GM18873 (cell line): ENCODE data around the gene VGLL3.

Experiments
- ATAC-seq: cut with Tn5 transposase; IDR thresholded peaks from one replicate; pipeline ENCODE4 v1.9.1; 2021; ENCODE audit warnings: mild to moderate bottlenecking, moderate library complexity, moderate number of reproducible peaks; ENCODE audit not compliant: unreplicated experiment, low FRiP score

Gene VGLL3

DNA sequence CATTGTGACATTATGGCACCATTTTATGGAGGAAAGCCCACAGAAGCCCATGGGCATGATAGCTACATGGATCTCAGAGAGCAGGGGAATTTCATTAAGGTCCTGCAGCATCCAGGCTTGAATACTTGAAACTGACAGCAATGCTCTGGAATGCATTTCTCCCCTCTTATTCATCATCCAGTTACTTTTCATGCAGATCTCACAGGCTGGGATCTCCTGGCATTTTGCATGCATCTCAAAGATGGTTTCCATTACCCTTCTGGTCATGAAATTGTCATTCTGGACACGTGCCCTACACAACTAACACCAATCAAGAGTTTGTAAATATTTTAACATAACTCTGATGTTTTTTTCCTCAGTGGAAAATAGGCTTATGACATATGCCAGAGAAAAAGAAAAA is 32.4 kb downstream of the VGLL3 start:
- no peak for ATAC-seq

DNA sequence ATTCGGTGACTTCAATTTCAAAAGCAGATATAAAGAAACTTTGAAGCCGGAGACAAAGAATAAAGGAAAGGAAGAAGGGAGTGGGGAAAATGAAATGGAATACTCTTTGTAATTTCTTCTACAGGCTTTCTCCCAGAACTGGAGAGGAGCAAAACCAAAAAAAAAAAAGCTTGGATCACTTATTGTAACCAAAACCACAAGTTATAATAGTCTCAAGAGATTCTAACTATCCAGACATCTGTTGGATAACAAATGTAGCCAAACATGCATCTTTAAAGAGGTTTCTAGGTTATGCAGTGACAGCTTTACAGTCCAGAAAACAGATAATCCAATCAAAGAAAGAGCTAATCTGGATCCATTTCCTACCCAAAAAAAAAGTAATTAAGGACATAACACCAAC is 36.2 kb downstream of the VGLL3 start:
- ATAC-seq: no peak

DNA sequence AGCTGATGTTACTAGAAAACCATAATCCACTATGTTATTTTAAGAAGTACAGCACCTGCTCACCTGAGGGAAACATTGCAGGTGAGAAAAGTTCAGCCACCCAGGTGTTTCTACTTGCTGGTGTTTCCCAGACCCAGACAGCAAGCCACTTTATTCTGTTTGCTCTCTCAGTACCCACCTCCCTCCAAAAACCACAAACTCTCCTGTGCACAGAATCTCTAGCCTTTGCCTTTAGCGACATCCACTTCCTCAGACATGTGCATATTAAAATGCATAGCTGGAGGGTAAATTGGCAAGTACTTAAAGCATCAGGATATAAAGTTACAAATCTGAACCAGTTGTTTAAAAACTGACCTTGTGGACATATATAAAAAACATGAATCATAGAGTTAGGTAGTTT is 36.7 kb downstream of the VGLL3 start:
- no peak for ATAC-seq

DNA sequence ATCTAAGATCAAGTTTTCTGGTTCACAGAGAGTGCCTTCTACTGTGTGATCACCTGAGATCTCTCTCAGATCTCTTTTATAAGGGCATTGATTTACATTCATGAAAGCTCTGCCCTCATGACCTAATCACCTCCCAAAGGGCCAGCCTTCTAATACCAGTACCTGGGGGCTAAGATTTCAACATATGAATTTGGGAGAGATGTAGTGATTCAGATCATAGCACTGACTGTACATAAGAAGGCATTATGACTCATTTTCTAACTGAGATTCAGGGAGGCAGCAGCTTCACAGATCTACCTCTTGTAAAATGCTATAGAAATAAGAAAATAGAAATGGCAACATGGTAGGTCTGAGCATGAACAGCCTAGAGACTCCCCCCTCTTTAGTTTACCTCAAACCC is 39.6 kb downstream of the VGLL3 start:
- ATAC-seq: no peak

DNA sequence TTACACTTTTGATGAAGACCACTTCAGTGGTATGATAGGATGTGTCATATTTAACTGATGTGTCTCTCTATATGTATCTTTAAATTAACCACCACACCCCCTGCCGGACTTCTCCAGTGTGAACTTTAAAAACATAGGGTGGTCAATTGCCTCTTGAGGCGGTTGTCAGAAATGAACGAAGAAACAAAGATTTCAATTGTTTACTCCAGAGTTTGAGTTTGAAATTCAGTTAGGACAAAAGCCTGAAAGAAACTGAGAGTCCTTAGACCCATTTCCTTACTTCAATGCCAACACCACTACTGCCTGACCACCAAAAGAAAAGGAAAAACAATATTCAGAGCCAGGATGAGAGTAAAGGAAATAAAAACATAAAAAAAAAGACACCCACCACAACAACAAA is 40.2 kb downstream of the VGLL3 start:
- no peak for ATAC-seq

DNA sequence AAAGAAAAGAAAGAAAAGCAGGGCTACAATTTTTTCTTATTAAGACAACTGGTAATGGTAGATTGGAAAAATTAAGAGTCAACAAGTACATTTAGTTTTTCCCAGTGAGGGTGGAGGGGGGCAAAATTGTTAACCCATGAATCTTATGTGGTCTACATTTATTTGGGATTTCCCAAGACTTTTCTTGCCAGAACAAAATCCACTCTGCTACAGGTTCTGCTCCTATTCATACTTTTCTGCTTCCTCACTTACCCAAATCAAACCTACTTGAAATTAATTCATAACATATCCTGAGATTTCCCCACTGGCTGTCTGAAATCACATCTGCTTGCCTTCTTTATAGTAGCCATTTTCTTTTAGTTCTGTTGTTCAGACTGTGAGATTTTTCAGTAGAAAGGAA is 41.1 kb downstream of the VGLL3 start:
- no peak for ATAC-seq

DNA sequence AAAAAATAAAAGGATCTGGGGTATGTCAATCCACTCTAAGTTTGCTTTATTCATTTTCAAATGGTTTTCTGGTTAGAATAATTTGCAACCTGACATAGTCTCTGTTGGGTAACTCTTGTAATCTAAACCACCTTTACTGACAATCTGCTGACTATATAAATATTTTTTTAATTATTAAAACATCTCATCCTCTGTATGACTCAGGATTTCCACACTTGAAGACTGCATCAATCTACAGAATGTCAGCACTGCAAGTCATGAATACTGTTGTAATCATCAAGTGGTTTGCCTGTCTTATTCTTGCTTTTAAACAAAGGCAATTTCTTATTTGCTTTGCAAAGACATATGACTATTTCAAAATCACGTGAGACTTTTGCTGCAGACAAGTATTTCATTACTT is 42.1 kb downstream of the VGLL3 start:
- ATAC-seq: no peak

DNA sequence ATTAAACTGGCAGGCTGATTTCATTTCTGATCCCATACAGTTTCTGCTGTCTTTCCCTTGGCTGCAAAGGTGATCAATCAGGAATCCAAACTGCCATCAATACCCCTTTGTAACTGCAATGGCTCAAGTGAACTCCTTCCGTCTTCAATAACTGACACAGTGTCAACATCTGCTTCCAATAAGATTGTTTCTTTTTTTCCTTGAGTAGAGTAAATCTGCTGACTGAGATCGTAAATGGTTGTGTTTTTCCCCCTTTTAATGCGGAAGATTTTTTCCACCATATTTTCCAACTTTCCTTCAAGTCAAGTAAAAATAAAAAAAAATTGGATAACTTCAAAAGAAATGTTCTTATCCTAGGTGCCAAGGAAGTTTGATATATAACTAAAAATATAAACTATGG is 48.7 kb downstream of the VGLL3 start:
- no peak for ATAC-seq

DNA sequence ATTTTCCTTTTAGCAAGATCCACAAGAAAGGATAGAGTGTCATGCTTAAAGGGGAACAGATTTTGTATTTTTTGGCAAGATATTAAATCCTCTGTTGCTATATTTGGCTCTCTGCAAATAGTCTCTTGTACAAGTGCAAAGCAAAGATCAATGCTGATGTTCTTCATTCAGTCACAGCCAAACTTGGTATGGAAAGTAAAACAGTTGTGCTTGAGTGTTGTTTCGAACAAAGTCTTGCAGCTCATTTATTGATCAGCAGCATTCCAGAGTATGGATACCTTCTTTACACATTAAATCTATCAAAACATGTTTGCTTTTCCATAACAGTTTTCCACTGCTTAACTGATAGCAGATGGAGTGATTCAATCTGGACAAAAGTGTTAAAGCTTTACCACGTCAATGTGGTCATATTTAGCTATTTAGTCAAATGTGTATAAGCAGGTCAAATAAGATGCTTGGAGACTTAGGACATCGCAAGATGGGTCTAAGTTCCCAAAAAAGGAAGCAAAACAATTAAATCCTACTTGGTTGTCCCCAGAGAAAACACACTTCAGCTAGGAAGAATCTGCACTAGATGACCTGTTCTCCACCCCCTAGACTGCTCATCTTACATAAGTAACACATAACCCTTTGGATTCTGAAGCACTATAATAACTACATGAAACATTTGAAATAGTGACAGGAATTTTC is 52.4 kb downstream of the VGLL3 start:
- ATAC-seq: no peak

DNA sequence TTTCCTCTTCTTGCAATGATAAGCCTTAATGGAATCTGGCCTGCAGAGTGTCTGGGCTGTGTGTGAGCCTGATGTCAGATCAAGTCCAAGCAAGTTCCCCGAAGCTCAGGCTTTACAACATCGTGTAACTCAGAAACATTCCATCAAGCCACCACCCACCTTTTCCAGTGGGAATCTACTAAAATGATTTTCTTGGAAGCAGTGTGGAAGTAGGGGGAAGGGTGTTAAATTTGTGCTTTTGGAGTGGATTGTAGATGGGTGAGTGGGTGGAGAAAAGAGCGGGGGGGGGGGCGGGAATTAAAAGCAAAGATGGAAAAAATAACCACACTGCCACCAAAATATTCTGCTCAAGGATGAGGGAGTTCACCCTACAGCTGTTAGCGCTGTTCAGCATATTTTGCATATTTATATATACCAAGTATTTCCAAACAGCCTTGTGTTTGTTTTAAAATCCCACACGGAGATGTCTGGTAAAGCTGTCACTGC is 53.6 kb downstream of the VGLL3 start:
- no peak for ATAC-seq

DNA sequence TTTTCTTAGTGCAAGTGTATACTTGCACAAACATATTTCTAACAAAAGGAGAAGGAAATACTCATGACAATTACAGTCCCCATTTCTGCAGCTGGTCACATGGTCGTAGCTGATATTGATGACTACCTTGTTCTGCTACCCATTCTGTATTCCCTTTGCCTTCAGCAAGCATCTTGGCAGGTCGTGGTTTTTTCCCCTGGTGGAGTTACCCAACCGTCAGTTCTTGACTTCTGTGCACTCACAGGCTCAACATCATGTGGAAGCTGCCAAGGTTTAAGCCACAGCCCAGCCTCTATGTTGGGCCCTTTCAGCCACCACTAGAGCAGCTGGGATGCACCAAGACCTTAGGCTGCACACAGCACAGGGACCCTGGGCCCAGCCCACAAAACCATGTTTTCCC is 56.1 kb downstream of the VGLL3 start:
- ATAC-seq: no peak

DNA sequence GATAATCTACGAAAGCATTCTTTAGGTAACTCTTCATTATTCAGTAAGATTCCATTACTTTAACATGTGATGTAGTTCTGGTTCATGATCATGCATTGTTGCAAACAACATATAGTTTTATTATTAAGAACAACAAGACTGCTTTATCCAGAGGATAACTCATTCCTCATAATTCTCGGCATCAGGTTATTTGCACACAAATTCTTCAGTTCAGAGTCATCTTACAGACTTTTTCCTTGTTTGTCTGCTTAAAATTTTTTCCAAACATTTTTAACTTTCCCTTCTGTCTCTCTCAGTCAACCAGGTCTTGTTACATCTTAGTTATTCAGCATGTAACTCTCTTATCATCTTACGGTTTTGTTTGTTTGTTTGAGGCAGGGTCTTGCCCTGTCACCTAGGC is 60.1 kb downstream of the VGLL3 start:
- no peak for ATAC-seq

DNA sequence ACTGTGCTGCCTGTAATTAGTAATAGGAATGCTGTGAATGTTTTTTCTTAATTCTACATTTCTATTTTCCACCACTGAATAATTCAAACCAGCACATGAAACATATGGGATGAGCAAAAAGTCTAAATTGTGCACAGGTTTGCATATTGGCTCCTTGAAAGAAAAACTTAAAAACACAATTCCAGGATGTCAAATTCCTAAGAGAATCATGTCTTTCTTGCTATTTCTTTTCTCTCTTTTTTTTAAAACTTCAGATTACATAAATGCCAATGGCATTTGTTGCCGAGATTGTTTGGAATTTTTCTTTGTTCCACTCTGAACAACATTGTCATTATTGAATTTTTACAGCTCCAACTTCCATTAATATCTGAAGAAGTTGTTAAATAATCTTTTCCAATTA is 60.8 kb downstream of the VGLL3 start:
- no peak for ATAC-seq

DNA sequence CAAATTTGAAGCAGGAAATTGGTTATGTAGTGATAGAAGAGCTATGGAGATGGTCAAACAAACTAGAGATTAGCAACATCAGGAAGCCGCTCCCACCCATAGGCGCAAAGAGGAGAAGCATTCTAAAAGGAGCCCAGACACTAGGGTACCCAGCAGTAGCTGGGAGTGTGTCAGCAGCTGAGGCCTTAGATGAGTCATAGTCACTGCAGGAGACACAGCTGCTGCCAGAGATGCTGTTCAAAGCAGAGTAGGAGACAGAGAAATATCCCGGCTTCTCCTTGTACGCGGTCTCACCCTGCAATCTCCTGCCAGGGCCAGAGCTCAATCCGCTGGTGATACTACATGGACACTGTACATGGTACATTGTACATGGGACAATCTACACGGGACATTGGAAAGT is 61.9 kb downstream of the VGLL3 start:
- ATAC-seq: no peak

DNA sequence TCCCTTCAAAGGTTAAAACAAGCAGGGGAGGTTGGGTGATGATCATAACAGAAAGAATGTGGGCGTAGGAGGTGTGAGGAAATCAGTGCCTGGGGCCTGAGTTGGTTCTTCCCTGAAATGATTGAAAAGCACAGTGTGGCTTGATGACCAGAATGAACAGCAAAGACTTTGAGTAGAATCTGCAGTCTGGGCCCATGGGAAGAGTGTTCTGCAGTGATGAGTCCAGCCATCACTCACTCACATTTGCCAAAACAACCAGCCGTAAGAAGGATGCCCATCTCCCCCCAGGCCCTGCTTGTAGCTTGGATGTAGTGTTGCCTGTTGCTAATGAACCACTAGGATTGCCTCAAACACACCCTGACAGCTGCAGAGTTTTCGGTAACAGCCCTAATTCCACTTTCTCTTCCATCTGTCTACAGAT is 67.9 kb downstream of the VGLL3 start:
- no peak for ATAC-seq

DNA sequence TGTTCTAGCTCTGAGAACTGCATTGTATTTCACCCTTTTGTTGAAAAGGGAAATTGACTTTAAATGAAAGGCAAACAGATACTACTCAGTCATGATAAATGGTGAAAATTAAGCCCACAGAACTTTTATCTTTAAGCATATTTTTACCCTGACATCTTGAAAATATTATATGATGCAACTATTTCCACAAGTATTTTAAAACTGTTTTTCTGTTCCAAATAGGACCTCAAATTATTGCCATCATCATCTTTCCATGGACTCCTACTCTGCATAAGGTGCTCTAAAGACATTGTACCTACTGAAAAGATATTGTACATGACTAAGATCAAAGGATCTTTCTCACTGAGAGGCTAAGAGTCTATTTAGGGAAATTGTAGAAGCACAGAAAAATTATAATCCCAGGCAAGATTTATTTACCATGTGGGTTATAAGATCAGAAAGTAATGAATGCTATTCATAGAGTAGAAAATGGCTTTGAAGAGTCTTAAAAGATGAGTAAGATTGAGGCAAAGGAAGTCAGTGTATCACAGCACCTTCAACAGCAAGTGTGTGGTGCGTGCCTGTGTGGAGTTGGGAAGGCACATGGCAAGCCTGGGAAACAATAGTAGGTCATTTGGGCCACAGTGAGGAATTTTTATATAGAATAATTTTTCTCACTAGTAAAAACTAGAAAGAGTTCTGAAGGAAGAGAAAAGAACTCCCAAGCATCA is 68.8 kb downstream of the VGLL3 start:
- ATAC-seq: no peak

DNA sequence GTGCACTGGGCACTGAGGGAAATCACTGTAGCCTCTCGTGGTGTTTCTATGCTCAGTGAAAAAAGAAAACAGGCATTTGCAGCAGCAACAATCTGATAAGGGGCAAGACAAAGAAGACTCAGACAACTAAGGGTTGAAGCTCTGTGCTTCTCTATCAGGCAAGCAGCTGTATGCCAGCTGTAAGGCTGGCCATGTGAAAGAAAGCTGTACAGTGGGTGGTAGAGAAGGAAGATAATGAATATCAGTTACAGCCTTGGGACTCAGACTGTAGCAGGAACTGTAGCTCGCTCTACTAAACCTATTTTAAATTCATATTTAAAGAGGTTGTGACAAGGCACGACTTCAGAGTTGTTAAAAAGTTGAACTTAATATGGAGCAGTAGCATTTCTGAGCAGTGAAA is 76.3 kb downstream of the VGLL3 start:
- ATAC-seq: no peak

DNA sequence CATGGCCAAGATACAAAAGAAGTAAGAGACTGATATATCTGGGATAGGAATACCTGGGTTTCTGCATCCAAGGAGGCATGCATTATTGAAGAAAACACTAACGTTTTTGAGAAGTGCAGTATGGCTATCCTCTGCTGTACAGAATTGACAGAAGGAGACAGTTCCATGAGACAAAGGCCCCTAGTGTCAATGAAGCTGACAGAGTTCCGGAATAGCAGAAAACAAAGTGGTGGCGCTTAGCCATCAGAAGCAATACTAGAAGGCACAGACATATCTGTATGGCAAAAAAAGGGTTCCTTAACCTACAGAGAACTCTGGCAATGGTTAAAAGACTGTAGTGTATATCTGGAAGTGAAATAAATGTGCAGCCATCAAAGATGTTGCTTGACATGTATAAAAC is 77.8 kb downstream of the VGLL3 start:
- ATAC-seq: no peak

DNA sequence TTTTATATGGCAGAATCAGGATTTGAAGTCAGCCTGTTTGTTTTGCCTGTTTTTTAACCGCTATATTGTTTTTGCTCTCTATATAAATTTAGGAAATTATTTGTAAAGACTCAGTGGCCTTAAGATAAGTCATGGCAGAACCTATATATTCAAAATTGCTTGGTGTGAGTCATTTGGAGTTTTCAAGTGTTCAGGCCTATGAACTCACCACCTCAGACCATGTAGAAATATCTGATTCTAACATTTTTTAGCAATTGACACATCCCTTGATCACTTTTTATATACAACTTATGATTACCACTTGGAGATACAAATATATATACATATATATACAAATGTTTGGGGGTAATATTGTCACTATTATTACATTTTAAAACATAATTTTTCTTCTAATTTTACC is 95.7 kb downstream of the VGLL3 start:
- ATAC-seq: no peak

DNA sequence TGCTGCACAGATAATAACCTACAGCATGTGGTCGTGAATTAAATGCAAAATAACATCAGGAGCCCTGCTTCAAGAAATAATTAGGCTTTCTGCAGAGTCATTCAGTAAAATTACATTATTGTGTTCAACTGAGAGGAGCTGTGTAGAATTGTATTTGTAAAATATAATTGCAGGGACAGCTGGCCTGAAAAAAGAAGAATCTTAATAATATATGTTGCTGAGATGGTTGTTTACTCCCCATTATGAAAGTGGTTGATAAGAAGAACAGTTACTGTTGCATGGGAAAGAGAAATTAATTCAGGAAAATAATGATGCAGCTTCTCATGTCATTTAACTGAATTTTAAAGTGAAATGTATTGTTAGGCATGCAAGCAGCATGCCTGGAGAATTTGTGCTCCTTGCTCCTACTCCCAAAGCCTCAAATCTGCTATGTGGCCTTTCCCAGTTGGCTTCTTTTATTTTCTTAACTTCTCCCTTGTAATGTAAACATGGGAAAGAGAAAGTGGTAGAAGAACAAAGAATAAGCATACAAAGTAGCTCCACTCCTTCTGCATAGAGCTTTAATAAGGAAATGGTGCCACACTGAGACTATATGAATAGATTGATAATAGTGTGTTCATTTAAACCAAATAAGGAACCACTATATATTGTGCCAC is 100.1 kb downstream of the VGLL3 start:
- no peak for ATAC-seq
